Tibial nerve (tissue), 4 donors: ENCODE measurements around the gene INF2. TPM values are rescaled to one million over a fixed set of nuclear protein-coding genes. Genes with fewer than 3 reads are reported as not detected.

Experiments
- DNase-seq, 2 donors: peaks; one replicate each; pipeline ENCODE4 v3.0.0-alpha.2; 2019; ENCODE audit warnings: low spot score in 2 of 2
- H3K27ac ChIP-seq, 4 donors: fragments of 200-600 bp; sonication (generic) in 3 of 4; one replicate each; pipeline ENCODE4 v1.5.1; 2017 to 2019; ENCODE audit warnings: mild to moderate bottlenecking in 1 of 4
- H3K27me3 ChIP-seq, 2 donors: fragments of 200-600 bp; sonication (generic) in 1 of 2; one replicate each; pipeline versions ENCODE4 v1.5.1 to v1.6.0; 2017 to 2019
- H3K36me3 ChIP-seq, 3 donors: fragments of 200-600 bp; sonication (generic); one replicate each; pipeline ENCODE4 v1.5.1; 2018 to 2019
- H3K4me1 ChIP-seq, 4 donors: fragments of 200-600 bp; sonication (generic) in 3 of 4; one replicate each; pipeline ENCODE4 v1.5.1; 2017 to 2019
- H3K4me3 ChIP-seq, 4 donors: fragments of 200-600 bp; sonication (generic) in 3 of 4; one replicate each; pipeline ENCODE4 v1.5.1; 2017 to 2019; ENCODE audit warnings: mild to moderate bottlenecking in 1 of 4, moderate library complexity in 1 of 4
- H3K9me3 ChIP-seq, 4 donors: fragments of 200-600 bp; sonication (generic) in 3 of 4; one replicate each; pipeline ENCODE4 v1.5.1; 2017 to 2019
- EP300 ChIP-seq, 2 donors: sonication (generic); formaldehyde crosslinking; IDR thresholded peaks; one replicate each; pipeline ENCODE4 v1.6.1; 2017; ENCODE audit warnings: antibody characterized with exemption in 2 of 2, mild to moderate bottlenecking in 1 of 2
- POLR2A ChIP-seq, 2 donors: fragments of 450-650 bp; IDR thresholded peaks; one replicate each; pipeline ENCODE4 v1.6.1; 2017; ENCODE audit warnings: antibody characterized with exemption in 2 of 2, mild to moderate bottlenecking in 2 of 2, moderate library complexity in 2 of 2
- WGBS, 2 donors: methylation state at CpG; one replicate each; pipeline ENCODE4 v1.1.5; 2018; 5-methylcytosine and 5-hydroxymethylcytosine counted together
- total RNA-seq, 4 donors: library from RNA; depleted of rRNA; stranded (reverse); fragments of >200 nt; gene quantifications; one replicate each; pipeline ENCODE4 v1.1.0, GENCODE V29; 2016
- TF ChIP-seq, protein P1 (sequence below), 5 experiments: fragments of 200-600 bp in 3 of 5; fragments of 450-650 bp in 2 of 5; sonication (generic) in 3 of 5; IDR thresholded peaks; one replicate each; pipeline ENCODE4 v1.5.1; 2016 to 2019; ENCODE audit warnings: antibody characterized with exemption in 5 of 5, mild to moderate bottlenecking in 3 of 5, moderate library complexity in 2 of 5

Gene INF2
- total RNA-seq, 4 donors from 2014 or later = 217 to 256 (median 239) TPM

DNA sequence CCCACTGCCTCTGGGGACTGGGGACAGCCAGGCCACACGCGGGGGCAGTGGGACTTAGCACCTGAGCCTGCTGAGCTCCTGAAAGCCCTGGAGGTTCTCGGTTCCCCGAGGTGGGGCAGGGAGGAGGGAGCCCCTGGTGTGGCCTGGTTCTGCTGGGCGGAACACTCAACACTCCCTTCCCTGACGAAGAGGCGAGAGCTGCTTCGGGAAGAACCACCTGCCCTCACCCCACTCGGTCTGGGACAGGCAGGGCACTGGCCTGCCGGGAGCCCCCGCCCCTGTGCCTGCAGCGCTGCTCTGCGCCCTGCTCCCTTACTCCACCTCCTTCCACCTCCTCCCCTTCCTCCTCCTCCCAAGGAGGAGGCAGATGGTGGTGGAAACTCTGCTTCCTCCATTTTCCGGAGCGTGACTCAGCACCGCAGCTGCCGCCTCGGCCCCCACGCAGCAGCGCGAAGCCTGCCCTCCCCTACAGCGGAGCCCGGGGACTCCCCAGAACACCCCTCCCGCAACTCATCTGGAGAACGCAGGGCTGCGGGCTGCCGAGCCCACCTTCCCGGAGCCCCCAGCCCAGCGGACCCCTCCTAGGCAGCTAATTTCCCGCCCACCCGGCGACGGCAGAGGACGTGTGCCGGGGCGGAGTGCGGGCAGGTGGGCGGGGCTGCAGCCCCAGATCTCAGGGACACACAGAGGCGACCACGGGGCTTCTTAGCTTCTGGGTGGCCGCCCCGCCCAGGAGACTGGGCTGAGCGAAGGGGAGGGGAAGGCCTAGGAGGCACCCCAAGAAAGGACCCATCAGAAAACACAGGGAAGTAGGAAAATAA lies 11.7 kb upstream of the INF2 start:
- DNase-seq = peak; percentile 61 to 63
- Histone ChIP-seq H3K27me3 (no peaks in the 10 kb centered on the region), H3K4me1 (peaks cover 5 to 64% (median 56%) of the 10 kb centered on the region in 4 donors), H3K9me3 (no peaks in the 10 kb centered on the region), H3K36me3 (no peaks in the 10 kb centered on the region), H3K27ac (peak overlapping the region; percentile 86 to 99 (median 90)), H3K4me3 (peak overlapping the region; percentile 39 to 67 (median 59))
- WGBS, 2 donors = 0 to 1% methylated on average over 32 to 42 of the region's 43 CpGs
- TF ChIP-seq EP300 (IDR thresholded peaks at IDR 0.05) (peak; percentile 33 to 90), POLR2A (IDR thresholded peaks at IDR 0.05) (peak; percentile 41 to 82)
- TF ChIP-seq, protein P1, sequence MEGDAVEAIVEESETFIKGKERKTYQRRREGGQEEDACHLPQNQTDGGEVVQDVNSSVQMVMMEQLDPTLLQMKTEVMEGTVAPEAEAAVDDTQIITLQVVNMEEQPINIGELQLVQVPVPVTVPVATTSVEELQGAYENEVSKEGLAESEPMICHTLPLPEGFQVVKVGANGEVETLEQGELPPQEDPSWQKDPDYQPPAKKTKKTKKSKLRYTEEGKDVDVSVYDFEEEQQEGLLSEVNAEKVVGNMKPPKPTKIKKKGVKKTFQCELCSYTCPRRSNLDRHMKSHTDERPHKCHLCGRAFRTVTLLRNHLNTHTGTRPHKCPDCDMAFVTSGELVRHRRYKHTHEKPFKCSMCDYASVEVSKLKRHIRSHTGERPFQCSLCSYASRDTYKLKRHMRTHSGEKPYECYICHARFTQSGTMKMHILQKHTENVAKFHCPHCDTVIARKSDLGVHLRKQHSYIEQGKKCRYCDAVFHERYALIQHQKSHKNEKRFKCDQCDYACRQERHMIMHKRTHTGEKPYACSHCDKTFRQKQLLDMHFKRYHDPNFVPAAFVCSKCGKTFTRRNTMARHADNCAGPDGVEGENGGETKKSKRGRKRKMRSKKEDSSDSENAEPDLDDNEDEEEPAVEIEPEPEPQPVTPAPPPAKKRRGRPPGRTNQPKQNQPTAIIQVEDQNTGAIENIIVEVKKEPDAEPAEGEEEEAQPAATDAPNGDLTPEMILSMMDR (IDR thresholded peaks at IDR 0.05) = peak in 1 of 5 experiments; percentile 6

DNA sequence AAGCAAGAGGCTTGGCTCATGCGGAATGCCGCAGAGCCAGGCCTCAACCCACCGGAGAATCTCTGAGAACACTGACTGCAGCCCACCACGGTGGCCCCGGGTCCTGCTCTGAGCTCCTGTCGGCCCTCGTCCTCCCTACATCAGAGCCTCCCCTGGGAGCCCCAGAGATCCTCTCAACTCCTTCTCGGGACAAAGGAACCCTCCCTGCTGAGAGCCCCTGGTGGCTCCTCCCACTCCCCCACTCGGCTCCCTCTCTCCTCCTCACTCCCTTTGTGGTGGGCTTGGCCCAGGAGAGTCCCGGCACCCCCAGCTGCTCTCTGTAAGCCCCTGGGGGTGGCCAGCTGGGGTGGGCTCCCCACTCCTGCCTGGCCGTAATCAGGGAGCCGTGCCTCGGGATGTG lies 11.1 kb upstream of the INF2 start:
- Histone ChIP-seq H3K9me3 (no peaks in the 10 kb centered on the region), H3K4me1 (peaks cover 5 to 70% (median 56%) of the 10 kb centered on the region in 4 donors), H3K27ac (peak overlapping the region; percentile 86 to 99 (median 90)), H3K36me3 (no peaks in the 10 kb centered on the region), H3K27me3 (no peaks in the 10 kb centered on the region), H3K4me3 (peak overlapping the region; percentile 39 to 67 (median 59))
- 5 to 11% methylated on average over 12 to 13 of the region's 13 CpGs for WGBS, 2 donors
- no peak for DNase-seq
- no peak for TF ChIP-seq EP300 (IDR thresholded peaks at IDR 0.05)
- TF ChIP-seq POLR2A (IDR thresholded peaks at IDR 0.05) = no peak
- TF ChIP-seq, protein P1 (IDR thresholded peaks at IDR 0.05) = no peak

DNA sequence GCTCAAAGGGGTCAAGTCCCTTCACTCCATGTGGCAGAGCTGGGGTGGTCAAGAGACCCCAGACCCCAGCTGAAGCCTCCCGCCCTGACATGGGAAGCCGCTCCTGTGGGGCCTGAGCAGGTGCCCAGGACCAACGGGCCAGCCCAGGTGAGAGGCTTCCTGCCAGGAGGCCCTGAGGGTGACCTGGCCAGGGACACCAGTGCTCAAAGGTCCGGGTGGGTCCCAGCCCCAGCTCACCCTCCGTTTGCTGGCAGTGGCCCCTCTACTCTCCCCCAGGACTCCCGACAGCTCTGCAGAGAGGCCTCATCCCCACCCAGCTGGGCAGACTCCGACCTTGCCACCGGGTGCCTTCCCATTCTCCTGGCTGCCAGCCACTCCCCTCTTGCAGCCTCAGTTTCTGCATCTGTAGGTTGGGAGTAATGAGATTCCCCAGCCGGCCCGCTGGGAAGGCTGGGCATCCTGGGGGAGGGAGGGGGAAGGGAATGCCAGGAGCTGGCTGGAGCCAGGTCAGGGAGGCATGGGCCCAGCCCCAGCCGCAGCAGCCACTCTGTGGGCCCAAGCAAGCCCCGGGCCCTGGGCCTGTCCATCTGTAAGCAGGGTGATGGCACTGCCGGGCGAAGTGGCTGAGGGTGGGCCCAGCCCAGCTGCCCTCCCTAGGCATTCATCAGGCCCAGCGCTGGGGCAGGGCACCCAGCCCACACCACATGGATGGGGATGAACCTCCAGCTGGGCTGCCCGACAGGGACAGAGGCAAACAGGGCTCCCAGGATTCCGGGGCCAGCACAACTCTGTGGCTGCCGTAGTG lies 10.3 kb upstream of the INF2 start:
- H3K27me3 ChIP-seq = no peaks in the 10 kb centered on the region
- H3K4me3 ChIP-seq = no peak overlapping the region
- TF ChIP-seq POLR2A (IDR thresholded peaks at IDR 0.05) = no peak
- no peak for TF ChIP-seq EP300 (IDR thresholded peaks at IDR 0.05)
- TF ChIP-seq, protein P1 (IDR thresholded peaks at IDR 0.05) = no peak
- H3K36me3 ChIP-seq = no peaks in the 10 kb centered on the region
- WGBS, 2 donors = 59 to 61% methylated on average over 11 to 12 of the region's 18 CpGs
- peaks cover 5 to 70% (median 56%) of the 10 kb centered on the region in 4 donors for H3K4me1 ChIP-seq
- H3K9me3 ChIP-seq = no peaks in the 10 kb centered on the region
- H3K27ac ChIP-seq = peak overlapping the region; percentile 86 to 99 (median 90)
- DNase-seq = no peak

DNA sequence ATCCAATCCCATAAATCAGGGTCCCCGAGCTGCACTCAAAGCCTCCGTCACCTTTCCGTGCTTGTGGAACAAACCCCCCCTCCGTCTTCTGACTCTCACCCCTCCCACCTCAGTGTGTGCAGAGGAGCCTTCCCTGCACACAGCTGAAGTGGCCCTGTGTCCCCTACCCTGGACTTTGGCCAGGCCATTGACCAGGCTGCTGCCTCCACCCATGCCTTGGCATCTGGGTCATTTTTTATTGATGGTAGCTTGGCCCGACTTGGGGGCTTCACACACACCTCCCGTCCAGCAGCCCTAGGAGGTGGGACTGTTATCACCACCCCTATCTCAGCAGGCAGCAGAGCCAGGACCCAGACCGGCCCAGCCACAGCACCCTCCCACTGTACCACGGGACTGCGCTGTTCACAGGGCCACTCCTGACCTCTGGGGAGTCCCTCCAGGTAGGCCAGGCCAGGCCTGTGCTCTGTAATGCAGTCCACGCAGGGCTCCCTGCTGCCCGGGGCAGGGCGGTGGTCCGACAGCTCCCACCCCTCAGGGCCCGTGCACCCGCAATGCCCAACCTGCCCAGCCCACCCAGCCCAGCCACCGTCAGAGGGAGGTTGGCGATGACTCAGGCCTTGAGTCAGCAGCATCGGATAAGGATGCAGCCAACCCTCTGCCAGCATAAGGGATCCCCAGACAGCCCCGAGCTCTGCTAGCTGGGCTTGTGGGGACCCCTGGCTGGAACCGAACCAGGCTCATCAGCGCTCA lies 9.2 kb upstream of the INF2 start:
- H3K27me3 ChIP-seq = no peaks in the 10 kb centered on the region
- no peaks in the 10 kb centered on the region for H3K36me3 ChIP-seq
- peak overlapping the region; percentile 86 to 99 (median 90) for H3K27ac ChIP-seq
- WGBS, 2 donors = 55 to 56% methylated on average over 8 to 17 of the region's 21 CpGs
- no peaks in the 10 kb centered on the region for H3K9me3 ChIP-seq
- H3K4me1 ChIP-seq = peaks cover 5 to 70% (median 57%) of the 10 kb centered on the region in 4 donors
- no peak for DNase-seq
- no peak overlapping the region for H3K4me3 ChIP-seq
- TF ChIP-seq EP300 (IDR thresholded peaks at IDR 0.05) (no peak), POLR2A (IDR thresholded peaks at IDR 0.05) (no peak)
- TF ChIP-seq, protein P1 (IDR thresholded peaks at IDR 0.05) = no peak
